ENCODE results near the gene MYADML2. TPM values are rescaled to one million over a fixed set of nuclear protein-coding genes. Genes with fewer than 3 reads are reported as not detected.

MYADML2 gene, protein sequence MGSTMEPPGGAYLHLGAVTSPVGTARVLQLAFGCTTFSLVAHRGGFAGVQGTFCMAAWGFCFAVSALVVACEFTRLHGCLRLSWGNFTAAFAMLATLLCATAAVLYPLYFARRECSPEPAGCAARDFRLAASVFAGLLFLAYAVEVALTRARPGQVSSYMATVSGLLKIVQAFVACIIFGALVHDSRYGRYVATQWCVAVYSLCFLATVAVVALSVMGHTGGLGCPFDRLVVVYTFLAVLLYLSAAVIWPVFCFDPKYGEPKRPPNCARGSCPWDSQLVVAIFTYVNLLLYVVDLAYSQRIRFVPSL
- total RNA-seq (2022; extraction: Qiagen RNA extraction; ENCODE audit: low read depth) = not detected in 5 replicates

DNA sequence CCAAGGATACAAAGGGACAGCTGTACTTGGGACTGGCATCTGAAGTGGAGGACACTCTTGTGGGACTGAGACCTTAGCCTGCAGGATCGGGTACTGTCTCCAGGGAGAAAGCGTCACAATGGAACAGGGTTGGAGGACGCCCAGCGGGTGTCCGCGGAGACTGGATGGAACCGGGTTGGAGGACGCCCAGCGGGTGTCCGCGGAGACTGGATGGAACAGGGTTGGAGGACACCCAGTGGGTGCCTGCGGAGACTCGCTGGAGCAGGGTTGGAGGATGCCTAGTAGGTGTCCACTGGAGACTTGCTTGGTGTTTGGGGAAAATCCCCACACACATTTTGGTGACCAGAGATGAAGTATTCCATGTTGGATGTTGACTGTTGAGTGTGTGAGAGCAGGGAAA, at the start of gene MYADML2:
MYADML2 (minus strand) TSS at position 45 of the 400 bp plus-strand sequence. CDS start 5,492 bp downstream, outside the sequence.

DNA sequence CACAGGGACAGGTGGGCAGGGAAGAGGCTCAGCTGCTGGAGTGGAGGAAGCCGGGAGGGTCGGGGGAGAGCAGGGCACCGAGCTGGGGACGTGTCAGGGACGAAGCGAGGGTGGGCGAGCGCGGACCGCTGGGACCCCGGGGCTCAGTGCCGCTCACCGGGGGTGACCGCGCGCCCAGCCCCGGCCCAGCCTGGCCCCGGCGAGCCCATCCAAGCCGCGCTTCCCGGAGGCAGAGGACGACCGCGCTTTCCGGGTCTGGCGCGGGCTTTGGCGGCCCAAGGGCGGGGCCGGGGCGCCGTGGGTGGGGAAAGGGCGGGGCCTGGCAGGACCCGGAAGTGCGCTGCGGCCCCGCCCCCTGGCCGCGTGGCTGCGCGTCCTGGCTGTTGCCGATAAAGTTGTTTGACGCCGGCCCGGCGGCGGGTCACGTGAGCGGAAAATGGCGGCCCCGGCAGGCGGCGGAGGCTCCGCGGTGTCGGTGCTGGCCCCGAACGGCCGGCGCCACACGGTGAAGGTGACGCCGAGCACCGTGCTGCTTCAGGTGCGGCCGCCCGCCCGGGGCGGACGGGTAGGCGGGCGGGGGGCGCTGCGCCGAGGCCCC, 30.3 kb upstream of the MYADML2 start, which contains the start of gene ASPSCR1:
ASPSCR1 (plus strand) TSS at position 419 of the 598 bp plus-strand sequence; CDS start at position 437, 18 bp downstream.

DNA sequence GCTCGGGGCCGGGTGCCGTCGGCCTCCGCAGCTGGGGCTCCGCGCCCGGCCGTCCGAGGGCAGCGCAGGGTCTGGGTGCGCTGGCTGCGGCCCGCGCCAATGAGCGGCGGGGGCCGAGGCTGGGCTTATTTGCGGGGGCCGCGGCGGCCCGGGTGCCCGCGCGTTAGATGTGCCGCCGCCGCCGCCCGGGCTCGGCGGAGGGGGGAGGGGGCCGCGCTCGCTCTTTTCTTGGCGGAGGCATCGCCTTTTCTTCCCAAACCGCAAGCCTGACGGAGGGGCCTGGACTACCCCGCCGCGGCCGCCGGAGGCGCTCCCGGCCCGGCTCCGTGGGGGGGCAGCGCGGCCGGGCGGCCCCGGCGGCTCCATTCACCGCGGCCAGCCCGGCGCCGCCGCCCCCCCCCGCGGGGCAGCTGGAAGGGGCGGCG, 14.1 kb upstream of the MYADML2 start, which contains the start of gene NOTUM:
NOTUM (minus strand) TSS at position 101 of the 425 bp plus-strand sequence. CDS start 278 bp downstream, outside the sequence.

DNA sequence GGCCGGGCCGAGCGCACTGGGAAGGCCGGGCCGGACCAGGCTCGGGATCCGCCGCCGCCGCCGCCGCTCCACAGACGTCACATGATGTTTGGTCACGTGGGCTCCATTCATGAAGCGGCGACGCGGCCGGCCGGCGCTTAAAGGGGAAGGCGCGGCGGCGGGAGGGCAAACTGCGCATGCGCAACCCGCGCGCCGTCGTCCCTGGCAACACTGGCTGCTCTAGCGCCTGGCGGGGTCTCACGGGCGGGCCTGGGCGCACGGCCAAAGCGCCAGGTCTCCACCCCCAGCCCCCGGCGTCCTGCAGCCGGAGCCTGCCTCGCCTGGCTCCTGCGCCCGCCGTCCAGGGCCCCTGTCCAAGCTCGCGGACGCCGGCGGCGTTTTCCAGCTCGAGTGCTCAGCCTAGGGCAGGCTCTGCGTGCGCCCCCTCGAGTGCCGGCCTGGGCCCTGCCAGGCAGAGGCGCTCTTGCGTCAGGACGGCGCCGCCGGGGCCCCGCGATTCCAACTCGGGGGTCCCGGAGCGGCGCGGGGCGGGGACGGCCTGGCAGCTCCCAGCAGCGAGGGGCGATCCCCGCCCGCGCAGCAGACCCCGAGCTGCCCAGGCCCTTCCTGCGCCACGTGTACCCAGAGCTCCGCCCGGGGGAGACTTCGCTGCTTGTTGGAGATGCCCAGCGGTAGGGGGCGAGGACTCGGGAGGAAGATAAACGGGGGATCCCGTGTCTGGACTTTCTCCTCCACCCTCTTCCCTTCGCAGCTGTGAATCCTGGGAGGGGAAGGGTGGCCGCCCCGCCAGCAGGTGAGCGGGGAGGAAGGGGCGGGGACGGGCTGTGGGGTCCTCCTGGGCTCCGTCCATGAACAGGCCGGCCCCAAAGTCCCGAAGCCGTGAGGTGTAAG, 19.1 kb downstream of the MYADML2 start, which contains the start of gene MAFG:
MAFG (minus strand) TSS at position 83 of the 891 bp plus-strand sequence. CDS start 4,550 bp downstream, outside the sequence.

DNA sequence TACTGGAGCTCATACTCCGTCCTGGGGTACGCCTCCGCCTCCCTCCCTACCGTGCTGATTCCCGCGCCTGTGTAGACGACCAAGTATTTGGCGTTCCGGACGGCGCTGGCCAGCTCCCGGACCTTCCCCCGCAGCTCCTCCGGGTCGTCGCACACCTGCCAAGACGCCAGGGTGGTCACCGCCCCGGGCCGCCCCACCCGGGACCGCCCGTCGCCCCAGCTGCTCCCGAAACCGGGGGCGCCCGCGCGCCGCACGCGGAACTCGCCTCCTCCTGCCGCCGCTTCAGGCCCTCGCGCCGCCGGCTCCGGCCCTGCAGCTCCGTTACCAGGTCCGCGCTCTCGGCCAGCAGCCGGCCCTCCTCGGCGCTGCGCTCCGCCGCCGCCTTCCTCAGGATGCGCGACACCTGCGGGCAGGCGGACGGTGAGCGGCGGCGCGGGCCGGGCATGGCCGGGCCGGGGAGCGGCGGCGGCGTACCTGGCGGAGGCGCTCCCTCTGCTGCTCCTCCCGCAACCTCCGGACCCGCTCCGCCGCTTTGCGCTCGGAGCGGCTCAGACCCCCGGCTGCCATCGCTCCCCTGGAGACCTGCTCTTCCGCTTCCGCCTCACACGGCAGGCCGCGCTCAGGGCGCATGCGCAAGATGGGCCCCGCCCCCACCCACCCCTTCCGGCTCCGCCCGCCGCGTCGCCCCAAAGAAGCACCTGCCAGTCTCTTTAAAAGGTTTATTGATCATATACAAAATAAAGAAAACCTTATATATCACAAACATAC, 29.3 kb downstream of the MYADML2 start, which contains the start of gene SIRT7:
SIRT7 (minus strand) TSS at position 612 of the 768 bp plus-strand sequence; CDS start at position 567, 45 bp downstream.

DNA sequence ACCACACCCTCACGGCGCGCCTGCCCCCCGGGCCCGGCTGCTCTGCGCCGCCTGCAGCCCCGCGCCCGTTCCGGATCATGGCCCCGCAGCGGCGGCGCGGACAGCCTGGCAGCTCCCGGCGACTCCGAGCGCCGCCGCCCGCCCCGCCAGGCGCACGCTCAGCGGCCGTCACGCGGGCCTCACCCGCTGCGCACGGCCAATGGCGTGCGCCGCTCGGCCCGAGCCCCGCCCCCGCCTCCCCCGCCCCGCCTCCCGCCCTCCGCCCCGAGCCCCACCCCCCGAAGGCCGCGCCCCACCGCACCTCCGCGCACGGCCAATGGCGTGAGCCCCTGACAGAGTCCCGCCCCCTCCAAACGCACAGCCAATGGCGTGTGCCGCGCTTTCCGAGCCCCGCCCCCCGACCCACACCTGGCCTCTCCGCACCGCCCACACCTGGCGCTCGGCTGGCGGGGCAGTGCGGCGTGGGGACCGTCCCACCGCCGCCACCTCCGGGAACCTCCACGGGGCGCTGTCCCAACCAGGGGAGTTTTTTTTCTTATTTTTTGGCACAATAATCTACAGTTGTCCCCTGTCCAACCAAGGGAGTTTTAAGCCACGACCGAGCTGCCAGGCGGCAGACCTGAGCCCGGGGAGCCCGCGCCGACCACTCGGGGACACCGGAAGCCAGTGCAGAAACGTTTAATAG, 35.6 kb downstream of the MYADML2 start, which contains the start of gene PCYT2:
PCYT2 (minus strand) TSS at position 123 of the 685 bp plus-strand sequence; CDS start at position 79, 44 bp downstream.

DNA sequence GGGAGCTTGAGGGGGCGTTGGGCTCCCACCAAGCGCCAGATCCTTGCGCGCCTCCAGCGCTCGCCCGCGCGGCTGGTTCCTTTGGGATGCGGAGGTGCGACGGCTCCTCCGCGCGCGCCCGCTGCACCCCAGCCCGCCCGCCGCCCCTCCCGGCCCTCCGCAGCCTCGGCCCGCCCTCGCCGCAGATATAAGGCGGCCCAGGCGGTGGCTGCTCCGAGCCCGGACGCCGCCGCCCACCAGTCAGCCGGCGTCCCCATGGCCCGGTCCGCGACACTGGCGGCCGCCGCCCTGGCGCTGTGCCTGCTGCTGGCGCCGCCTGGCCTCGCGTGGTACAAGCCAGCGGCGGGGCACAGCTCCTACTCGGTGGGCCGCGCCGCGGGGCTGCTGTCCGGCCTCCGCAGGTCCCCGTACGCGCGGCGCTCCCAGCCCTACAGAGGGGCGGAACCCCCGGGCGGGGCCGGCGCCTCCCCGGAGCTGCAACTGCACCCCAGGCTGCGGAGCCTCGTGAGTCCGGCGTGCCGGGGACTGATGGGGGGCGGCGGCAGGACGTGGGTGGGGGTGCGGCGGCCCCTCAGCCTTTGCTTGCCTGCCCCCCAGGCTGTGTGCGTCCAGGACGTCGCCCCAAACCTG, 44.9 kb downstream of the MYADML2 start, which contains the start of gene NPB:
NPB (plus strand) TSS at position 216 of the 630 bp plus-strand sequence; CDS start at position 256, 40 bp downstream.

Other genes with a start within 250 kb of the MYADML2 start
- 212 to 319 TPM (median 303 TPM) in 5 replicates for gene MRPL12, start 243.9 kb downstream of the MYADML2 start, total RNA-seq (2022; extraction: Qiagen RNA extraction; ENCODE audit: low read depth)
- 26.9 to 48.0 TPM (median 41.1 TPM) in 5 replicates for gene SLC25A10, start 234.9 kb downstream of the MYADML2 start, total RNA-seq (2022; extraction: Qiagen RNA extraction; ENCODE audit: low read depth)
- gene GCGR, start 143.1 kb downstream of the MYADML2 start, total RNA-seq (2022; extraction: Qiagen RNA extraction; ENCODE audit: low read depth) = 0.13 to 0.36 TPM (median 0.17 TPM) in 4 of 5 replicates, not detected in the other
- gene MCRIP1, start 113.9 kb downstream of the MYADML2 start, total RNA-seq (2022; extraction: Qiagen RNA extraction; ENCODE audit: low read depth) = 75.2 to 107 TPM (median 93.2 TPM) in 5 replicates
- gene PPP1R27, start 112.2 kb downstream of the MYADML2 start, total RNA-seq (2022; extraction: Qiagen RNA extraction; ENCODE audit: low read depth) = 0.27 to 0.61 TPM (median 0.32 TPM) in 3 of 5 replicates, not detected in the others
- 695 to 762 TPM (median 718 TPM) in 5 replicates for gene P4HB, start 86.7 kb downstream of the MYADML2 start, total RNA-seq (2022; extraction: Qiagen RNA extraction; ENCODE audit: low read depth)
- gene ARHGDIA, start 75.9 kb downstream of the MYADML2 start, total RNA-seq (2022; extraction: Qiagen RNA extraction; ENCODE audit: low read depth) = 531 to 682 TPM (median 648 TPM) in 5 replicates
- 176 to 263 TPM (median 250 TPM) in 5 replicates for gene ALYREF, start 55.6 kb downstream of the MYADML2 start, total RNA-seq (2022; extraction: Qiagen RNA extraction; ENCODE audit: low read depth)
- gene ANAPC11, start 55.5 kb downstream of the MYADML2 start, total RNA-seq (2022; extraction: Qiagen RNA extraction; ENCODE audit: low read depth) = 190 to 300 TPM (median 289 TPM) in 5 replicates
- 0.38 to 0.73 TPM (median 0.45 TPM) in 5 replicates for gene NPB, start 45.0 kb downstream of the MYADML2 start, total RNA-seq (2022; extraction: Qiagen RNA extraction; ENCODE audit: low read depth)
- 11.9 to 16.6 TPM (median 14.1 TPM) in 5 replicates for gene PCYT2, start 35.8 kb downstream of the MYADML2 start, total RNA-seq (2022; extraction: Qiagen RNA extraction; ENCODE audit: low read depth)
- 27.7 to 47.8 TPM (median 43.4 TPM) in 5 replicates for gene SIRT7, start 29.1 kb downstream of the MYADML2 start, total RNA-seq (2022; extraction: Qiagen RNA extraction; ENCODE audit: low read depth)
- 31.6 to 46.1 TPM (median 44.6 TPM) in 5 replicates for gene MAFG, start 19.5 kb downstream of the MYADML2 start, total RNA-seq (2022; extraction: Qiagen RNA extraction; ENCODE audit: low read depth)
- 59.4 to 91.2 TPM (median 87.0 TPM) in 5 replicates for gene PYCR1, start 9.9 kb downstream of the MYADML2 start, total RNA-seq (2022; extraction: Qiagen RNA extraction; ENCODE audit: low read depth)
- gene NOTUM, start 14.0 kb upstream of the MYADML2 start, total RNA-seq (2022; extraction: Qiagen RNA extraction; ENCODE audit: low read depth) = 0.14 to 0.32 TPM (median 0.26 TPM) in 5 replicates
- gene ASPSCR1, start 30.4 kb upstream of the MYADML2 start, total RNA-seq (2022; extraction: Qiagen RNA extraction; ENCODE audit: low read depth) = 20.0 to 29.3 TPM (median 27.1 TPM) in 5 replicates
- 138 to 205 TPM (median 189 TPM) in 5 replicates for gene CENPX, start 75.6 kb upstream of the MYADML2 start, total RNA-seq (2022; extraction: Qiagen RNA extraction; ENCODE audit: low read depth)
- 8.8 to 16.1 TPM (median 14.6 TPM) in 5 replicates for gene LRRC45, start 76.1 kb upstream of the MYADML2 start, total RNA-seq (2022; extraction: Qiagen RNA extraction; ENCODE audit: low read depth)
- 24.7 to 40.1 TPM (median 34.9 TPM) in 5 replicates for gene RAC3, start 84.4 kb upstream of the MYADML2 start, total RNA-seq (2022; extraction: Qiagen RNA extraction; ENCODE audit: low read depth)
- gene DCXR, start 90.5 kb upstream of the MYADML2 start, total RNA-seq (2022; extraction: Qiagen RNA extraction; ENCODE audit: low read depth) = 64.9 to 106 TPM (median 95.3 TPM) in 5 replicates
- gene RFNG, start 104.6 kb upstream of the MYADML2 start, total RNA-seq (2022; extraction: Qiagen RNA extraction; ENCODE audit: low read depth) = 16.8 to 25.3 TPM (median 23.1 TPM) in 5 replicates
- gene GPS1, start 104.7 kb upstream of the MYADML2 start, total RNA-seq (2022; extraction: Qiagen RNA extraction; ENCODE audit: low read depth) = 94.9 to 150 TPM (median 141 TPM) in 5 replicates
- 76.2 to 147 TPM (median 142 TPM) in 5 replicates for gene DUS1L, start 118.6 kb upstream of the MYADML2 start, total RNA-seq (2022; extraction: Qiagen RNA extraction; ENCODE audit: low read depth)
- 91.1 to 136 TPM (median 131 TPM) in 5 replicates for gene FASN, start 151.0 kb upstream of the MYADML2 start, total RNA-seq (2022; extraction: Qiagen RNA extraction; ENCODE audit: low read depth)

Data from A549 treated with RU486 at 1 μM for 4 hours (cell line).